SKM-1 (cell line): ENCODE results near the gene UBE2L3.
"Not testable (repeated sequence)": the region's sequence is repeated elsewhere in the genome, so short reads cannot be mapped to it uniquely, and the experiment has no call there.

ENCODE experiments used
- DNase-seq: peaks from one replicate; lab custom pipeline; 2025; ENCODE audit not compliant: unreplicated experiment; lab: John Stamatoyannopoulos, UW

Gene UBE2L3

GRCh38 chr22:21567456-21568346 is at the start of gene UBE2L3:
Gene UBE2L3, plus strand, starts transcription at chr22:21567714. Its CDS starts 31 bp downstream, at chr22:21567745.
- peak; percentile 61 for DNase-seq

- not testable (repeated sequence) for DNase-seq
Measured at GRCh38 chr22:21526705-21527500, 40.6 kb upstream of the UBE2L3 start.

GRCh38 chr22:21531525-21531924 is 36.0 kb upstream of the UBE2L3 start:
- DNase-seq: not testable (repeated sequence)

GRCh38 chr22:21532863-21533648 is 34.5 kb upstream of the UBE2L3 start:
- DNase-seq: not testable (repeated sequence)

- DNase-seq: not testable (repeated sequence)
Measured at GRCh38 chr22:21539862-21540261, 27.7 kb upstream of the UBE2L3 start.

- not testable (repeated sequence) for DNase-seq
Measured at GRCh38 chr22:21544432-21545322, 22.8 kb upstream of the UBE2L3 start.

GRCh38 chr22:21549558-21549957 is 18.0 kb upstream of the UBE2L3 start:
- DNase-seq: not testable (repeated sequence)

- not testable (repeated sequence) for DNase-seq
Measured at GRCh38 chr22:21550008-21550677, 17.4 kb upstream of the UBE2L3 start.

- DNase-seq: not testable (repeated sequence)
Measured at GRCh38 chr22:21550678-21551047, 16.9 kb upstream of the UBE2L3 start.

GRCh38 chr22:21551361-21551760 is 16.2 kb upstream of the UBE2L3 start, which contains the start of gene RIMBP3C:
Gene RIMBP3C, minus strand, starts transcription at chr22:21551461. Its CDS starts 485 bp downstream, at chr22:21550976.
- DNase-seq: not testable (repeated sequence)

- not testable (repeated sequence) for DNase-seq
Measured at GRCh38 chr22:21559345-21560125, 8.0 kb upstream of the UBE2L3 start.

- DNase-seq: not testable (repeated sequence)
Measured at GRCh38 chr22:21560657-21561056, 6.9 kb upstream of the UBE2L3 start.

- no peak for DNase-seq
Measured at GRCh38 chr22:21563912-21564311, 3.6 kb upstream of the UBE2L3 start.

- DNase-seq: no peak
Measured at GRCh38 chr22:21564411-21564810, 3.1 kb upstream of the UBE2L3 start.

GRCh38 chr22:21568347-21569075 is 997 bp downstream of the UBE2L3 start:
- DNase-seq: no peak

- DNase-seq: not testable (repeated sequence)
Measured at GRCh38 chr22:21569076-21569427, 1.5 kb downstream of the UBE2L3 start.

- no peak for DNase-seq
Measured at GRCh38 chr22:21569459-21570170, 2.1 kb downstream of the UBE2L3 start.
